HG03060 (cell line): ENCODE measurements around the gene CASP9.

Experiments
- ATAC-seq: cut with Tn5 transposase; IDR thresholded peaks from one replicate; pipeline ENCODE4 v1.9.1; 2021; ENCODE audit warnings: low read depth, moderate number of reproducible peaks; ENCODE audit not compliant: unreplicated experiment

Gene CASP9

GRCh38 chr1:15524021-15524282 is at the start of gene CASP9:
CASP9 (minus strand) TSS chr1:15524215; CDS start chr1:15524200, 15 bp downstream.
- no peak for ATAC-seq

GRCh38 chr1:15573477-15573876 is 49.5 kb upstream of the CASP9 start:
- ATAC-seq: no peak

- no peak for ATAC-seq
Measured at GRCh38 chr1:15571266-15571665, 47.3 kb upstream of the CASP9 start.

- no peak for ATAC-seq
Measured at GRCh38 chr1:15570861-15571260, 46.8 kb upstream of the CASP9 start.

- ATAC-seq: no peak
Measured at GRCh38 chr1:15568387-15569073, 44.5 kb upstream of the CASP9 start.

- ATAC-seq: no peak
Measured at GRCh38 chr1:15559189-15559810, 35.3 kb upstream of the CASP9 start.

GRCh38 chr1:15558516-15558915 is 34.5 kb upstream of the CASP9 start:
- ATAC-seq: no peak

- no peak for ATAC-seq
Measured at GRCh38 chr1:15557594-15557993, 33.6 kb upstream of the CASP9 start.

- ATAC-seq: no peak
Measured at GRCh38 chr1:15557008-15557407, 33.0 kb upstream of the CASP9 start.

GRCh38 chr1:15550573-15550972 is 26.6 kb upstream of the CASP9 start:
- ATAC-seq: no peak

- ATAC-seq: no peak
Measured at GRCh38 chr1:15546641-15547040, 22.6 kb upstream of the CASP9 start.

- ATAC-seq: no peak
Measured at GRCh38 chr1:15543589-15544568, 19.9 kb upstream of the CASP9 start.

- ATAC-seq: no peak
Measured at GRCh38 chr1:15543251-15543588, 19.2 kb upstream of the CASP9 start.

- ATAC-seq: no peak
Measured at GRCh38 chr1:15542388-15543250, 18.6 kb upstream of the CASP9 start.

- no peak for ATAC-seq
Measured at GRCh38 chr1:15541231-15541792, 17.3 kb upstream of the CASP9 start.

- no peak for ATAC-seq
Measured at GRCh38 chr1:15540186-15540585, 16.2 kb upstream of the CASP9 start.

- no peak for ATAC-seq
Measured at GRCh38 chr1:15538771-15539170, 14.8 kb upstream of the CASP9 start.

- no peak for ATAC-seq
Measured at GRCh38 chr1:15531682-15532081, 7.7 kb upstream of the CASP9 start.

GRCh38 chr1:15531003-15531402 is 7.0 kb upstream of the CASP9 start:
- no peak for ATAC-seq
